WTC11 (cell line): ENCODE measurements around the gene TCF7L2. TPM values are rescaled to one million over a fixed set of nuclear protein-coding genes. Genes with fewer than 3 reads are reported as not detected.

Source experiments
- ATAC-seq: fragments of 200-7000 bp; cut with Tn5 transposase; 2 replicates; pipeline ENCODE4 v1.10.0; 2021; ENCODE audit warnings: mild to moderate bottlenecking, moderate library complexity
- CTCF ChIA-PET: fragments of 300-600 bp; sonication (Branson Sonifier 250); formaldehyde crosslinking; loops from one replicate; lab custom pipeline; 2021; ENCODE audit warnings: antibody characterized with exemption; lab: Charles Lee
- POLR2A ChIA-PET: fragments of 350-600 bp; sonication (Branson Sonifier 250); formaldehyde crosslinking; loops from one replicate; lab custom pipeline; 2021; ENCODE audit warnings: antibody characterized with exemption; lab: Charles Lee
- DNase-seq: peaks from one replicate; pipeline ENCODE4 v3.0.0; 2021; ENCODE audit warnings: low spot score
- H3K27ac Mint-ChIP-seq: 2 replicates; pipeline ENCODE4 v1.8.0; 2021; ENCODE audit warnings: mixed read lengths
- H3K27me3 Mint-ChIP-seq: 2 replicates; pipeline ENCODE4 v1.8.0; 2021; ENCODE audit warnings: low read depth, mild to moderate bottlenecking, moderate library complexity, mixed read lengths
- H3K36me3 Mint-ChIP-seq: 2 replicates; pipeline ENCODE4 v1.8.0; 2021; ENCODE audit warnings: mixed read lengths
- H3K4me1 Mint-ChIP-seq: 2 replicates; pipeline ENCODE4 v1.8.0; 2022; ENCODE audit warnings: mixed read lengths
- H3K4me3 Mint-ChIP-seq: 2 replicates; pipeline ENCODE4 v1.8.0; 2021; ENCODE audit warnings: mild to moderate bottlenecking, moderate library complexity, mixed read lengths
- H3K9me3 Mint-ChIP-seq: 2 replicates; pipeline ENCODE4 v1.8.0; 2021; ENCODE audit warnings: mixed read lengths
- CBFB ChIP-seq: sonication (generic); formaldehyde crosslinking; IDR thresholded peaks from 2 replicates; pipeline ENCODE4 v1.8.1; 2022; ENCODE audit warnings: mild to moderate bottlenecking, low read depth, missing genetic modification reagents
- CREB1 ChIP-seq: sonication (generic); formaldehyde crosslinking; IDR thresholded peaks from 2 replicates; pipeline ENCODE4 v1.8.0; 2023; ENCODE audit warnings: mild to moderate bottlenecking, missing genetic modification reagents
- CREM ChIP-seq: sonication (generic); formaldehyde crosslinking; IDR thresholded peaks from 2 replicates; pipeline ENCODE4 v1.8.1; 2022; ENCODE audit warnings: mild to moderate bottlenecking, missing genetic modification reagents, moderate library complexity
- EMX1 ChIP-seq: fragments of 250-450 bp; sonication (Bioruptor Pico); IDR thresholded peaks from 2 replicates; pipeline ENCODE4 v1.8.0; 2021; ENCODE audit warnings: mild to moderate bottlenecking
- FOXJ3 ChIP-seq: sonication (generic); formaldehyde crosslinking; IDR thresholded peaks from 2 replicates; pipeline ENCODE4 v1.9.0; 2021; ENCODE audit warnings: missing genetic modification reagents, mild to moderate bottlenecking, borderline replicate concordance
- NFYB ChIP-seq: sonication (generic); formaldehyde crosslinking; conservative IDR thresholded peaks from 2 replicates; pipeline ENCODE4 v1.8.0; 2022; ENCODE audit warnings: low read depth, missing genetic modification reagents
- NR2C2 ChIP-seq: sonication (generic); formaldehyde crosslinking; IDR thresholded peaks from 2 replicates; pipeline ENCODE4 v1.8.0; 2022; ENCODE audit warnings: mild to moderate bottlenecking, missing genetic modification reagents
- PRRX2 ChIP-seq: fragments of 250-450 bp; sonication (Bioruptor Pico); IDR thresholded peaks from 2 replicates; pipeline ENCODE4 v1.8.0; 2021; ENCODE audit warnings: mild to moderate bottlenecking
- RELA ChIP-seq: sonication (generic); formaldehyde crosslinking; IDR thresholded peaks from 2 replicates; pipeline ENCODE4 v1.8.1; 2022; ENCODE audit warnings: missing genetic modification reagents, mild to moderate bottlenecking, borderline replicate concordance
- SP1 ChIP-seq: sonication (generic); formaldehyde crosslinking; conservative IDR thresholded peaks from 2 replicates; pipeline ENCODE4 v1.8.1; 2022; ENCODE audit warnings: missing genetic modification reagents
- ZNF138 ChIP-seq: sonication (generic); formaldehyde crosslinking; conservative IDR thresholded peaks from 2 replicates; pipeline ENCODE4 v1.8.1; 2022; ENCODE audit warnings: mild to moderate bottlenecking, moderate library complexity, missing genetic modification reagents
- ZNF396 ChIP-seq: fragments of 250-450 bp; sonication (Bioruptor Pico); IDR thresholded peaks from 2 replicates; pipeline ENCODE4 v1.8.0; 2021; ENCODE audit warnings: mild to moderate bottlenecking, moderate library complexity, borderline replicate concordance
- ZNF416 ChIP-seq: fragments of 250-450 bp; sonication (Bioruptor Pico); IDR thresholded peaks from 2 replicates; pipeline ENCODE4 v1.9.0; 2021; ENCODE audit warnings: mild to moderate bottlenecking, inconsistent platforms
- total RNA-seq: library from RNA; stranded (reverse); gene quantifications from 3 replicates; pipeline ENCODE4 v1.2.3, GENCODE V29; 2021
- TF ChIP-seq, protein P1 (sequence below): sonication (generic); formaldehyde crosslinking; IDR thresholded peaks from 2 replicates; pipeline ENCODE4 v1.8.1; 2023; ENCODE audit warnings: mild to moderate bottlenecking, moderate library complexity, missing genetic modification reagents
- TF ChIP-seq, protein P2 (sequence below): sonication (generic); formaldehyde crosslinking; IDR thresholded peaks from 2 replicates; pipeline ENCODE4 v1.8.1; 2023; ENCODE audit warnings: mild to moderate bottlenecking, missing genetic modification reagents, borderline replicate concordance
- TF ChIP-seq, protein P3 (sequence below): sonication (generic); formaldehyde crosslinking; IDR thresholded peaks from 2 replicates; pipeline ENCODE4 v1.8.0; 2023; ENCODE audit warnings: missing genetic modification reagents, mild to moderate bottlenecking, borderline replicate concordance
- TF ChIP-seq, protein P4 (sequence below): sonication (generic); formaldehyde crosslinking; IDR thresholded peaks from 2 replicates; pipeline ENCODE4 v1.8.0; 2023; ENCODE audit warnings: missing genetic modification reagents
- TF ChIP-seq, protein P5 (sequence below): sonication (generic); formaldehyde crosslinking; IDR thresholded peaks from 2 replicates; pipeline ENCODE4 v1.8.1; 2022; ENCODE audit warnings: mild to moderate bottlenecking, missing genetic modification reagents, moderate library complexity, borderline replicate concordance
- TF ChIP-seq, protein P6 (sequence below): sonication (generic); formaldehyde crosslinking; IDR thresholded peaks from 2 replicates; pipeline ENCODE4 v1.8.0; 2022; ENCODE audit warnings: mild to moderate bottlenecking, missing genetic modification reagents

Gene TCF7L2
- total RNA-seq, 1 experiment from 2014 or later: 44.5 TPM

DNA sequence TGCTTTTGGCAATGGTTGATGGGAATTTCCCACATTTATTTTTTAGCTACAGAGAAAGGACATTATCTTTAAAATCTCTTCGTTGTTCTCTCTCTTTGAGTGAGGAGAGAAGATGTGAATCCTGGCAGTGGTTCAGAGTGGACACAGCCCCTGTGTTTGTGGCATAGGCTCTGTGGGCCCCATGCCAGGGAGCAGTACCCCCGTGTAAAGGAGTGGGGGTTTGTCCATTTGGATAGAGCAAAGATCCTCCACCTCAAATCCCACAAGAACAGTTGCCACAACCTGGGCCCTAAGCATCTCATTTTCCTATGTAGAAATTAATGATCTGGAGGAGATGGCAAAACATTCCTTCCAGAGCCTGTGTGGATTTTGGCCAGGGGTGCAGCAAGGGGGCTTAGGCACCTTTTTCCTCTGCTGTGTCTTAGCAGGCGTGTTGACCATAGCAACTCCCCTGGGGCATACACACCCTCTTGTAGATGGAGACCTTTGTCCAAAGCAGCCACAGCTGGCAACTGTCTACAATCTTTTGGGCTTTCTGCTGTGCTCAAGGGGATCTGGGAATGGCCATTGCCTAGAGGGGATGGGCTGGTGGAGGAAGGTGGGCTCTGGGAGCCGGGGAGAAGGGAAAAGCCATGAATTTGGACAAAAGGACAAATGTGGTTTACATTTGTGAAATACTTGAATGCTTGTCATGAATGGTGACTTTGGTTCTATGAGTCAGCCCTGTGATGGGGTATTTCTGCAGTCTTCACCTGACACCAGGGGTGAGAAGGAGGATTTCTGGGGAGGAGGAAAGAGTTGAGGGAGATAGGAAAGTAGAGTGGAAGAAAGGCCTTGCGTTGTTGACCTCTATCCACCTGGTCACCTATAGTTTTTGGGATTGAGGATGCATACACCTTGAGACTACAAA, 92.0 kb downstream of the TCF7L2 start:
- ChIA-PET CTCF (interaction anchor here (1.2 kb wide), 1 partner anchor 11 kb away, joined by 4 read pairs; no protein-coding TSS in a partner anchor), POLR2A (no interaction called here)

DNA sequence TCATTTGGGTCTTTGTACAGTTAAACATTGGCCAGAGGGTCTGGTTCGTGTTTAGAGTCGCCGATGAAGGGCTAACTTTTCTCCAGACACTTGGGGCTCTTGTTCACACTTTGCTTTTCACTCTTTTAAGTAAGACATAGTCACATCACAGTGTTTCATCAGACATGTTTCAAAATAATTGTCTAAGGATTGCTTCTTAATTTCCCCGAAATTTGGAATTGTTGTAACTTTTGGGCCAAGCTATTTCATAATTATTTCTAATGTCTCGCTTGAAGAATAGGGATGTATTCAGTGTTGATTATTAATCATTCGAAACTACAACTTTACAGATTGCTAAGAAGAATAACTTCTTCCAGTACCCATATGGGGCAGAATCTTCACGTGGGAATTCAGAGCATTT, 92.8 kb downstream of the TCF7L2 start:
- H3K9me3 Mint-ChIP-seq: no peaks in the 10 kb centered on the region
- ChIA-PET POLR2A (no interaction called here), CTCF (interaction anchor here (0.5 kb wide), 1 partner anchor 362 kb away, joined by 4 read pairs; no protein-coding TSS in a partner anchor)
- no peak for DNase-seq
- H3K4me1 Mint-ChIP-seq: peaks cover 62% of the 10 kb centered on the region
- H3K27me3 Mint-ChIP-seq: no peaks in the 10 kb centered on the region
- no peak for ATAC-seq
- H3K36me3 Mint-ChIP-seq: peaks cover 24% of the 10 kb centered on the region
- no peak overlapping the region for H3K4me3 Mint-ChIP-seq
- no peak overlapping the region for H3K27ac Mint-ChIP-seq
- TF ChIP-seq ZNF396 (CRISPR knock-in tag) (no peak), SP1 (no peak), NR2C2 (CRISPR knock-in tag) (no peak), NFYB (CRISPR knock-in tag) (no peak), PRRX2 (CRISPR knock-in tag) (no peak), RELA (no peak), EMX1 (CRISPR knock-in tag) (no peak), CBFB (CRISPR knock-in tag) (no peak), ZNF416 (CRISPR knock-in tag) (no peak), CREM (no peak), FOXJ3 (CRISPR knock-in tag) (no peak), ZNF138 (CRISPR knock-in tag) (no peak)
- TF ChIP-seq, protein P1, sequence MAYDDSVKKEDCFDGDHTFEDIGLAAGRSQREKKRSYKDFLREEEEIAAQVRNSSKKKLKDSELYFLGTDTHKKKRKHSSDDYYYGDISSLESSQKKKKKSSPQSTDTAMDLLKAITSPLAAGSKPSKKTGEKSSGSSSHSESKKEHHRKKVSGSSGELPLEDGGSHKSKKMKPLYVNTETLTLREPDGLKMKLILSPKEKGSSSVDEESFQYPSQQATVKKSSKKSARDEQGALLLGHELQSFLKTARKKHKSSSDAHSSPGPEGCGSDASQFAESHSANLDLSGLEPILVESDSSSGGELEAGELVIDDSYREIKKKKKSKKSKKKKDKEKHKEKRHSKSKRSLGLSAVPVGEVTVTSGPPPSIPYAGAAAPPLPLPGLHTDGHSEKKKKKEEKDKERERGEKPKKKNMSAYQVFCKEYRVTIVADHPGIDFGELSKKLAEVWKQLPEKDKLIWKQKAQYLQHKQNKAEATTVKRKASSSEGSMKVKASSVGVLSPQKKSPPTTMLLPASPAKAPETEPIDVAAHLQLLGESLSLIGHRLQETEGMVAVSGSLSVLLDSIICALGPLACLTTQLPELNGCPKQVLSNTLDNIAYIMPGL (CRISPR knock-in tag): no peak
- TF ChIP-seq, protein P2, sequence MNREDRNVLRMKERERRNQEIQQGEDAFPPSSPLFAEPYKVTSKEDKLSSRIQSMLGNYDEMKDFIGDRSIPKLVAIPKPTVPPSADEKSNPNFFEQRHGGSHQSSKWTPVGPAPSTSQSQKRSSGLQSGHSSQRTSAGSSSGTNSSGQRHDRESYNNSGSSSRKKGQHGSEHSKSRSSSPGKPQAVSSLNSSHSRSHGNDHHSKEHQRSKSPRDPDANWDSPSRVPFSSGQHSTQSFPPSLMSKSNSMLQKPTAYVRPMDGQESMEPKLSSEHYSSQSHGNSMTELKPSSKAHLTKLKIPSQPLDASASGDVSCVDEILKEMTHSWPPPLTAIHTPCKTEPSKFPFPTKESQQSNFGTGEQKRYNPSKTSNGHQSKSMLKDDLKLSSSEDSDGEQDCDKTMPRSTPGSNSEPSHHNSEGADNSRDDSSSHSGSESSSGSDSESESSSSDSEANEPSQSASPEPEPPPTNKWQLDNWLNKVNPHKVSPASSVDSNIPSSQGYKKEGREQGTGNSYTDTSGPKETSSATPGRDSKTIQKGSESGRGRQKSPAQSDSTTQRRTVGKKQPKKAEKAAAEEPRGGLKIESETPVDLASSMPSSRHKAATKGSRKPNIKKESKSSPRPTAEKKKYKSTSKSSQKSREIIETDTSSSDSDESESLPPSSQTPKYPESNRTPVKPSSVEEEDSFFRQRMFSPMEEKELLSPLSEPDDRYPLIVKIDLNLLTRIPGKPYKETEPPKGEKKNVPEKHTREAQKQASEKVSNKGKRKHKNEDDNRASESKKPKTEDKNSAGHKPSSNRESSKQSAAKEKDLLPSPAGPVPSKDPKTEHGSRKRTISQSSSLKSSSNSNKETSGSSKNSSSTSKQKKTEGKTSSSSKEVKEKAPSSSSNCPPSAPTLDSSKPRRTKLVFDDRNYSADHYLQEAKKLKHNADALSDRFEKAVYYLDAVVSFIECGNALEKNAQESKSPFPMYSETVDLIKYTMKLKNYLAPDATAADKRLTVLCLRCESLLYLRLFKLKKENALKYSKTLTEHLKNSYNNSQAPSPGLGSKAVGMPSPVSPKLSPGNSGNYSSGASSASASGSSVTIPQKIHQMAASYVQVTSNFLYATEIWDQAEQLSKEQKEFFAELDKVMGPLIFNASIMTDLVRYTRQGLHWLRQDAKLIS: no peak
- TF ChIP-seq, protein P3, sequence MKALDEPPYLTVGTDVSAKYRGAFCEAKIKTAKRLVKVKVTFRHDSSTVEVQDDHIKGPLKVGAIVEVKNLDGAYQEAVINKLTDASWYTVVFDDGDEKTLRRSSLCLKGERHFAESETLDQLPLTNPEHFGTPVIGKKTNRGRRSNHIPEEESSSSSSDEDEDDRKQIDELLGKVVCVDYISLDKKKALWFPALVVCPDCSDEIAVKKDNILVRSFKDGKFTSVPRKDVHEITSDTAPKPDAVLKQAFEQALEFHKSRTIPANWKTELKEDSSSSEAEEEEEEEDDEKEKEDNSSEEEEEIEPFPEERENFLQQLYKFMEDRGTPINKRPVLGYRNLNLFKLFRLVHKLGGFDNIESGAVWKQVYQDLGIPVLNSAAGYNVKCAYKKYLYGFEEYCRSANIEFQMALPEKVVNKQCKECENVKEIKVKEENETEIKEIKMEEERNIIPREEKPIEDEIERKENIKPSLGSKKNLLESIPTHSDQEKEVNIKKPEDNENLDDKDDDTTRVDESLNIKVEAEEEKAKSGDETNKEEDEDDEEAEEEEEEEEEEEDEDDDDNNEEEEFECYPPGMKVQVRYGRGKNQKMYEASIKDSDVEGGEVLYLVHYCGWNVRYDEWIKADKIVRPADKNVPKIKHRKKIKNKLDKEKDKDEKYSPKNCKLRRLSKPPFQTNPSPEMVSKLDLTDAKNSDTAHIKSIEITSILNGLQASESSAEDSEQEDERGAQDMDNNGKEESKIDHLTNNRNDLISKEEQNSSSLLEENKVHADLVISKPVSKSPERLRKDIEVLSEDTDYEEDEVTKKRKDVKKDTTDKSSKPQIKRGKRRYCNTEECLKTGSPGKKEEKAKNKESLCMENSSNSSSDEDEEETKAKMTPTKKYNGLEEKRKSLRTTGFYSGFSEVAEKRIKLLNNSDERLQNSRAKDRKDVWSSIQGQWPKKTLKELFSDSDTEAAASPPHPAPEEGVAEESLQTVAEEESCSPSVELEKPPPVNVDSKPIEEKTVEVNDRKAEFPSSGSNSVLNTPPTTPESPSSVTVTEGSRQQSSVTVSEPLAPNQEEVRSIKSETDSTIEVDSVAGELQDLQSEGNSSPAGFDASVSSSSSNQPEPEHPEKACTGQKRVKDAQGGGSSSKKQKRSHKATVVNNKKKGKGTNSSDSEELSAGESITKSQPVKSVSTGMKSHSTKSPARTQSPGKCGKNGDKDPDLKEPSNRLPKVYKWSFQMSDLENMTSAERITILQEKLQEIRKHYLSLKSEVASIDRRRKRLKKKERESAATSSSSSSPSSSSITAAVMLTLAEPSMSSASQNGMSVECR (CRISPR knock-in tag): no peak
- TF ChIP-seq, protein P4, sequence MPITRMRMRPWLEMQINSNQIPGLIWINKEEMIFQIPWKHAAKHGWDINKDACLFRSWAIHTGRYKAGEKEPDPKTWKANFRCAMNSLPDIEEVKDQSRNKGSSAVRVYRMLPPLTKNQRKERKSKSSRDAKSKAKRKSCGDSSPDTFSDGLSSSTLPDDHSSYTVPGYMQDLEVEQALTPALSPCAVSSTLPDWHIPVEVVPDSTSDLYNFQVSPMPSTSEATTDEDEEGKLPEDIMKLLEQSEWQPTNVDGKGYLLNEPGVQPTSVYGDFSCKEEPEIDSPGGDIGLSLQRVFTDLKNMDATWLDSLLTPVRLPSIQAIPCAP (CRISPR knock-in tag): no peak
- TF ChIP-seq, protein P5, sequence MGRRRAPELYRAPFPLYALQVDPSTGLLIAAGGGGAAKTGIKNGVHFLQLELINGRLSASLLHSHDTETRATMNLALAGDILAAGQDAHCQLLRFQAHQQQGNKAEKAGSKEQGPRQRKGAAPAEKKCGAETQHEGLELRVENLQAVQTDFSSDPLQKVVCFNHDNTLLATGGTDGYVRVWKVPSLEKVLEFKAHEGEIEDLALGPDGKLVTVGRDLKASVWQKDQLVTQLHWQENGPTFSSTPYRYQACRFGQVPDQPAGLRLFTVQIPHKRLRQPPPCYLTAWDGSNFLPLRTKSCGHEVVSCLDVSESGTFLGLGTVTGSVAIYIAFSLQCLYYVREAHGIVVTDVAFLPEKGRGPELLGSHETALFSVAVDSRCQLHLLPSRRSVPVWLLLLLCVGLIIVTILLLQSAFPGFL (CRISPR knock-in tag): no peak

More for the DNA sequence above, 92.0 kb downstream of the TCF7L2 start:
- Mint-ChIP-seq H3K36me3 (peaks cover 24% of the 10 kb centered on the region), H3K4me1 (peaks cover 62% of the 10 kb centered on the region), H3K4me3 (no peak overlapping the region), H3K27ac (peak overlapping the region; percentile 8; the same call in 1 of the 2 replicates), H3K9me3 (no peaks in the 10 kb centered on the region), H3K27me3 (no peaks in the 10 kb centered on the region)
- no peak for TF ChIP-seq CREB1 (CRISPR knock-in tag)
- TF ChIP-seq, protein P6, sequence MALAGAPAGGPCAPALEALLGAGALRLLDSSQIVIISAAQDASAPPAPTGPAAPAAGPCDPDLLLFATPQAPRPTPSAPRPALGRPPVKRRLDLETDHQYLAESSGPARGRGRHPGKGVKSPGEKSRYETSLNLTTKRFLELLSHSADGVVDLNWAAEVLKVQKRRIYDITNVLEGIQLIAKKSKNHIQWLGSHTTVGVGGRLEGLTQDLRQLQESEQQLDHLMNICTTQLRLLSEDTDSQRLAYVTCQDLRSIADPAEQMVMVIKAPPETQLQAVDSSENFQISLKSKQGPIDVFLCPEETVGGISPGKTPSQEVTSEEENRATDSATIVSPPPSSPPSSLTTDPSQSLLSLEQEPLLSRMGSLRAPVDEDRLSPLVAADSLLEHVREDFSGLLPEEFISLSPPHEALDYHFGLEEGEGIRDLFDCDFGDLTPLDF (CRISPR knock-in tag): no peak
- TF ChIP-seq, protein P4 (CRISPR knock-in tag): no peak
- DNase-seq (no peak), ATAC-seq (no peak)
